HCT116 (cell line): ENCODE results near the gene MBD5. TPM values are rescaled to one million over a fixed set of nuclear protein-coding genes. Genes with fewer than 3 reads are reported as not detected.

Experiments used
- ATAC-seq: fragments of 200-7000 bp; cut with Tn5 transposase; 2 replicates; pipeline ENCODE4 v1.9.1; 2020; ENCODE audit warnings: mild to moderate bottlenecking, moderate library complexity
- BruUV-seq: library from RNA; stranded (reverse); fragments of 400-500 nt; replicated peaks from 2 replicates; lab custom pipeline; 2021; lab: Mats Ljungman, UMichigan
- CTCF ChIA-PET: fragments of 300-600 bp; sonication (Branson Sonifier 250); formaldehyde crosslinking; loops from one replicate; lab custom pipeline; 2021; ENCODE audit warnings: antibody characterized with exemption; lab: Charles Lee
- POLR2A ChIA-PET: fragments of 300-600, 350-600 bp; sonication (Branson Sonifier 250); formaldehyde crosslinking; loops from one replicate; lab custom pipeline; 2021; ENCODE audit warnings: antibody characterized with exemption; lab: Charles Lee
- RAD21 ChIA-PET, 2 experiments: fragments of 300-600 bp; sonication (Branson Sonifier 250); formaldehyde crosslinking; loops; one replicate each; lab custom pipeline; 2023; ENCODE audit warnings: low total read pairs in 2 of 2; ENCODE audit not compliant: uncharacterized antibody in 2 of 2, unreplicated experiment in 2 of 2, low non-redundant PET in 1 of 2; lab: Charles Lee
- DNase-seq: peaks from one replicate; pipeline ENCODE4 v3.0.0-alpha.2; 2010; ENCODE audit warnings: low read depth, low spot score
- H2AFZ ChIP-seq: fragments of 200-600 bp; shearing (Covaris generic), sonication (generic); 2 replicates; pipeline ENCODE4 v1.6.1; 2017; ENCODE audit warnings: low read depth, mixed run types, mixed read lengths, antibody characterized with exemption, low read length; ENCODE audit not compliant: poor library complexity, severe bottlenecking
- H3K27ac ChIP-seq: 2 replicates; pipeline ENCODE4 v1.5.1; 2012; ENCODE audit warnings: low read depth, low read length
- H3K27me3 ChIP-seq: fragments of 200-600 bp; sonication (generic); 2 replicates; pipeline ENCODE4 v1.6.1; 2016; ENCODE audit warnings: mixed run types, low read length, mixed read lengths; ENCODE audit not compliant: insufficient read depth
- H3K36me3 ChIP-seq, 2 experiments: fragments of 200-500 bp in 1 of 2; fragments of 200-600 bp in 1 of 2; sonication (Bioruptor generic) in 1 of 2; sonication (generic) in 1 of 2; 2 replicates each; pipeline versions ENCODE4 v1.5.1 to v1.6.1; 2014 to 2016; ENCODE audit warnings: low read length in 2 of 2, inconsistent platforms in 1 of 2, mixed read lengths in 1 of 2, mixed run types in 1 of 2; ENCODE audit not compliant: insufficient read depth in 2 of 2, control insufficient read depth in 1 of 2
- H3K4me1 ChIP-seq, 2 experiments: fragments of 200-600 bp in 1 of 2; sonication (generic) in 1 of 2; 2 replicates each; pipeline versions ENCODE4 v1.5.1 to v1.6.1; 2012 to 2017; ENCODE audit warnings: low read length in 2 of 2, inconsistent platforms in 1 of 2, mild to moderate bottlenecking in 1 of 2, mixed read lengths in 1 of 2, mixed run types in 1 of 2, moderate library complexity in 1 of 2; ENCODE audit not compliant: insufficient read depth in 2 of 2, control insufficient read depth in 1 of 2
- H3K4me2 ChIP-seq: fragments of 200-600 bp; sonication (generic); 2 replicates; pipeline ENCODE4 v1.6.1; 2017; ENCODE audit warnings: mixed run types, low read length, mixed read lengths
- H3K4me3 ChIP-seq, 2 experiments: fragments of 200-600 bp in 1 of 2; sonication (generic) in 1 of 2; replicated peaks in 1 of 2; 2 replicates each; pipeline ENCODE4 v1.5.1; 2011 to 2016; ENCODE audit warnings: low read length in 2 of 2, control low read depth in 1 of 2, low read depth in 1 of 2, mild to moderate bottlenecking in 1 of 2, mixed read lengths in 1 of 2, mixed run types in 1 of 2
- H3K79me2 ChIP-seq: fragments of 200-600 bp; sonication (generic); 2 replicates; pipeline ENCODE4 v1.6.1; 2017; ENCODE audit warnings: mild to moderate bottlenecking, mixed run types, low read length, moderate library complexity, mixed read lengths; ENCODE audit not compliant: insufficient read depth
- H3K9ac ChIP-seq: fragments of 200-600 bp; sonication (generic); 2 replicates; pipeline ENCODE4 v1.6.1; 2016; ENCODE audit warnings: low read length, mixed read lengths
- H3K9me2 ChIP-seq: fragments of 200-600 bp; sonication (generic), shearing (Covaris generic); 2 replicates; pipeline ENCODE4 v1.6.1; 2017; ENCODE audit warnings: mixed run types, mild to moderate bottlenecking, moderate library complexity; ENCODE audit not compliant: insufficient read depth
- H3K9me3 ChIP-seq, 2 experiments: fragments of 200-500 bp in 1 of 2; fragments of 200-600 bp in 1 of 2; sonication (Bioruptor generic) in 1 of 2; sonication (generic) in 1 of 2; 2 replicates each; pipeline ENCODE4 v1.6.1; 2014 to 2017; ENCODE audit warnings: low read length in 2 of 2, mixed read lengths in 2 of 2, inconsistent platforms in 1 of 2, low read depth in 1 of 2, mild to moderate bottlenecking in 1 of 2, mixed run types in 1 of 2, moderate library complexity in 1 of 2; ENCODE audit not compliant: control insufficient read depth in 1 of 2, insufficient read depth in 1 of 2
- H4K20me1 ChIP-seq: fragments of 200-600 bp; sonication (generic), shearing (Covaris generic); 2 replicates; pipeline ENCODE4 v1.6.1; 2017; ENCODE audit warnings: mixed run types, mild to moderate bottlenecking, moderate library complexity; ENCODE audit not compliant: insufficient read depth
- CBX3 ChIP-seq: IDR thresholded peaks from 2 replicates; pipeline ENCODE4 v1.6.1; 2012; ENCODE audit warnings: low read depth
- CEBPB ChIP-seq: IDR thresholded peaks from 2 replicates; pipeline ENCODE4 v1.6.1; 2012; ENCODE audit warnings: low read depth
- ELF1 ChIP-seq: IDR thresholded peaks from 2 replicates; pipeline ENCODE4 v1.6.1; 2012; ENCODE audit warnings: low read depth, borderline replicate concordance
- EZH2phosphoT487 ChIP-seq: fragments of 200-600 bp; IDR thresholded peaks from 2 replicates; pipeline ENCODE4 v1.6.1; 2018; ENCODE audit warnings: antibody characterized with exemption, borderline replicate concordance
- FOSL1 ChIP-seq: IDR thresholded peaks from 2 replicates; pipeline ENCODE4 v1.6.1; 2012; ENCODE audit warnings: low read depth
- RAD21 ChIP-seq: IDR thresholded peaks from 2 replicates; pipeline ENCODE4 v1.6.1; 2012; ENCODE audit warnings: low read depth, mild to moderate bottlenecking
- SIN3A ChIP-seq: IDR thresholded peaks from 2 replicates; pipeline ENCODE4 v1.6.1; 2012; ENCODE audit warnings: low read depth
- SRF ChIP-seq: IDR thresholded peaks from 2 replicates; pipeline ENCODE4 v1.6.1; 2012; ENCODE audit warnings: low read depth
- TCF7L2 ChIP-seq: IDR thresholded peaks from 2 replicates; pipeline ENCODE4 v1.7.0; 2011; ENCODE audit warnings: borderline replicate concordance, inconsistent platforms; ENCODE audit not compliant: insufficient read depth, insufficient read length; ENCODE audit errors: extremely low read depth
- YY1 ChIP-seq: IDR thresholded peaks from 2 replicates; pipeline ENCODE4 v1.6.1; 2011; ENCODE audit warnings: low read length, low read depth, moderate library complexity, mild to moderate bottlenecking; ENCODE audit not compliant: insufficient replicate concordance; ENCODE audit errors: extremely low read depth
- ZFX ChIP-seq: fragments of 450-650 bp; IDR thresholded peaks from 2 replicates; pipeline ENCODE4 v1.6.1; 2017
- ZNF274 ChIP-seq: fragments of 200-500 bp; sonication (Bioruptor generic); IDR thresholded peaks from 2 replicates; pipeline ENCODE4 v1.6.1; 2014; ENCODE audit warnings: mild to moderate bottlenecking, low read depth, low read length, inconsistent platforms
- intact Hi-C: fragments of 100-400 bp; cut with micrococcal nuclease; formaldehyde crosslinking; loops from 2 replicates; pipeline ENCODE4 v1.10.0; 2022
- total RNA-seq: library from RNA; stranded (reverse); gene quantifications from one replicate; pipeline ENCODE4 v1.2.1, GENCODE V29; 2021; ENCODE audit not compliant: unreplicated experiment
- TF ChIP-seq, protein P1 (sequence below): IDR thresholded peaks from 2 replicates; pipeline ENCODE4 v1.6.1; 2012
- TF ChIP-seq, protein P2 (sequence below): IDR thresholded peaks from 2 replicates; pipeline ENCODE4 v1.6.1; 2012

MBD5 gene
- total RNA-seq, 1 experiment from 2014 or later, result 20.5 TPM

DNA sequence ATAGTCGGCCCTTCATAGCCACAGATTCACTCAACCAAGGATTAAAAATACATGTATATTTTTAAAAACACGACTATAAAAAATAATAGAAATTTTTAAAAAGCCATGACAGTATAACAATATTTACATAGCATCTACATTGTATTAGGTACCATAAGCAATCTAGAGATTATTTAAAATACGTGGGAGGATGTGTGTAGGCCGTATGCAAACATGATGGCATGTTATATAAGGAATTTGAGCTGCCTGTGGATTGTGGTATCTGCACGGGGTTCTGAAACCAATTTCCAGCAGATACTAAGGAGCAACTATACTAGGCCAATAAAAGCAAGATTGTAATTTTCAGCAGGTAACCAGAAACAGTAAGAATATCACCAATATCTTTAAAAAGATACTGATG, 6.3 kb upstream of the MBD5 start:
- POLR2A ChIA-PET, result no interaction called here
- no peaks in the 10 kb centered on the region for H3K36me3 ChIP-seq
- no peak overlapping the region for H2AFZ ChIP-seq
- no peak overlapping the region for H3K4me3 ChIP-seq
- TF ChIP-seq TCF7L2 (no peak), CBX3 (no peak), SRF (no peak), YY1 (no peak), ELF1 (no peak), ZFX (no peak), SIN3A (no peak), ZNF274 (no peak), EZH2phosphoT487 (no peak), CEBPB (no peak), RAD21 (no peak), FOSL1 (no peak)
- TF ChIP-seq, protein P1, sequence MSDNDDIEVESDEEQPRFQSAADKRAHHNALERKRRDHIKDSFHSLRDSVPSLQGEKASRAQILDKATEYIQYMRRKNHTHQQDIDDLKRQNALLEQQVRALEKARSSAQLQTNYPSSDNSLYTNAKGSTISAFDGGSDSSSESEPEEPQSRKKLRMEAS, result no peak
- TF ChIP-seq, protein P2, sequence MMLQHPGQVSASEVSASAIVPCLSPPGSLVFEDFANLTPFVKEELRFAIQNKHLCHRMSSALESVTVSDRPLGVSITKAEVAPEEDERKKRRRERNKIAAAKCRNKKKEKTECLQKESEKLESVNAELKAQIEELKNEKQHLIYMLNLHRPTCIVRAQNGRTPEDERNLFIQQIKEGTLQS, result no peak
- no TSS peak for BruUV-seq
- H3K9me2 ChIP-seq, result no peaks in the 10 kb centered on the region; the same call in 1 of the 2 replicates
- H3K4me1 ChIP-seq, result peaks cover 6 to 7% of the 10 kb centered on the region in 2 experiments; a peak in 2 of 4 replicates
- peaks cover 5% of the 10 kb centered on the region; the same call in 1 of the 2 replicates for H4K20me1 ChIP-seq
- no peak overlapping the region for H3K9ac ChIP-seq
- no peak overlapping the region for H3K27ac ChIP-seq
- H3K27me3 ChIP-seq, result no peaks in the 10 kb centered on the region
- ATAC-seq (no peak), DNase-seq (no peak)
- no peak overlapping the region for H3K4me2 ChIP-seq
- RAD21 ChIA-PET, result no interaction called here
- intact Hi-C loops, result no loop called here
- H3K9me3 ChIP-seq, result no peaks in the 10 kb centered on the region
- CTCF ChIA-PET, result no interaction called here
- peaks cover 98% of the 10 kb centered on the region for H3K79me2 ChIP-seq
